Heart left ventricle (tissue), 16 donors: ENCODE data around the gene APLP2. TPM values are rescaled to one million over a fixed set of nuclear protein-coding genes. Genes with fewer than 3 reads are reported as not detected.
A peak's percentile ranks its signal among the peaks of the same experiment; 100 is the strongest.

Experiments used
- ATAC-seq, 4 donors: fragments of 200-7000 bp; cut with Tn5 transposase; one replicate each; pipeline ENCODE4 v1.9.1; 2020 to 2022; ENCODE audit warnings: moderate library complexity in 4 of 4, mild to moderate bottlenecking in 3 of 4, moderate number of reproducible peaks in 1 of 4
- DNase-seq, 5 donors: peaks; one replicate each; pipeline ENCODE4 v3.0.0-alpha.2; 2020
- H3K27ac ChIP-seq, 12 donors: fragments of 200-600 bp; sonication (generic) in 4 of 12; one replicate each; pipeline versions ENCODE4 v1.5.0 to v1.8.0; 2016 to 2022; ENCODE audit warnings: mild to moderate bottlenecking in 2 of 12
- H3K27me3 ChIP-seq, 9 donors: fragments of 200-600 bp; sonication (generic) in 2 of 9; one replicate each; pipeline versions ENCODE4 v1.5.1 to v1.8.0; 2016 to 2022; ENCODE audit warnings: mild to moderate bottlenecking in 3 of 9
- H3K36me3 ChIP-seq, 9 donors: fragments of 200-600 bp; sonication (generic) in 2 of 9; one replicate each; pipeline versions ENCODE4 v1.5.0 to v1.8.0; 2018 to 2022; ENCODE audit warnings: mild to moderate bottlenecking in 2 of 9
- H3K4me1 ChIP-seq, 12 donors: fragments of 200-600 bp; sonication (generic) in 4 of 12; one replicate each; pipeline versions ENCODE4 v1.5.0 to v1.8.0; 2016 to 2022; ENCODE audit warnings: mild to moderate bottlenecking in 3 of 12
- H3K4me3 ChIP-seq, 12 donors: fragments of 200-600 bp; sonication (generic) in 4 of 12; one replicate each; pipeline versions ENCODE4 v1.5.0 to v1.8.0; 2017 to 2022; ENCODE audit warnings: mild to moderate bottlenecking in 9 of 12, moderate library complexity in 4 of 12
- H3K9me3 ChIP-seq, 12 donors: fragments of 200-600 bp; sonication (generic) in 4 of 12; one replicate each; pipeline versions ENCODE4 v1.5.0 to v1.8.0; 2016 to 2022; ENCODE audit warnings: mild to moderate bottlenecking in 1 of 12
- CTCF ChIP-seq, 12 donors: fragments of 200-600 bp; sonication (generic) in 4 of 12; IDR thresholded peaks; one replicate each; pipeline versions ENCODE4 v1.5.0 to v1.8.0; 2018 to 2022; ENCODE audit warnings: antibody characterized with exemption in 12 of 12, mild to moderate bottlenecking in 5 of 12
- POLR2A ChIP-seq, 2 donors: fragments of 450-650 bp; IDR thresholded peaks; one replicate each; pipeline ENCODE4 v1.6.1; 2017; ENCODE audit warnings: antibody characterized with exemption in 2 of 2, mild to moderate bottlenecking in 2 of 2, moderate library complexity in 2 of 2
- WGBS, 4 donors: extraction: QIAGEN DNeasy Blood & Tissue Kit in 2 of 4; methylation state at CpG; one replicate each; pipeline versions ENCODE4 v1.1.5 to v1.1.7; 2013 to 2018; 5-methylcytosine and 5-hydroxymethylcytosine counted together
- intact Hi-C, 10 donors: fragments of 100-400 bp; cut with DNase I; formaldehyde crosslinking; loops; one replicate each; pipeline versions ENCODE4 v1.11.1 to v1.14.2; 2022
- polyA plus RNA-seq, 2 donors: library from polyadenylated mRNA; stranded (reverse); fragments of 200-250 nt; gene quantifications; one replicate each; pipeline ENCODE4 v1.2.3, GENCODE V29; 2013
- total RNA-seq, 9 donors: library from RNA; depleted of rRNA in 2 of 9; stranded (reverse); fragments of >200 nt in 2 of 9; fragmentation: NEBNext Ultra II Directional in 3 of 9; extraction: Animal tissue kit (Norgen Biotek cat#: 25700) in 3 of 9; gene quantifications; one replicate each; pipeline versions ENCODE4 v1.1.0 to v1.2.4, GENCODE V29; 2016 to 2023
- donor health status: ischemic (EF 13 %, LVEDD 7.1; RV severe dilation, severe dysfunction).
- donor health status: healthy with polysubstance abuse.
- donor health status: DM: no; HTN: yes; CAD: no.
- donor health status: DM: no; HTN: no; CAD: no.
- donor health status: ischemic (EF 25% LVEDD 6.9; RV normal size, moderate dysfunction).
- donor health status: ischemic (EF 25% LVEDD 5.7; RV mildly dilated, moderate dysfunction).
- donor health status: healthy.
- donor health status: DM: yes; HTN: yes; CAD: no.
- donor health status: ischemic (EF 35%, LVEDD 5.7; RV mildly dilated, moderate dysfunction).
- donor health status: nonischemic (EF 11% LVEDD 7.7; RV severe dilation, severe dysfunction).
- donor health status: DM: yes; HTN: yes; CAD: no.
- donor health status: PGD.
- donor health status: ischemic (EF 29% LVEDD 5.4; RV normal size, mild dysfunction).
- donor health status: nonischemic (EF 23%, LVEDD 6.1; RV moderate dilation, normal function).

APLP2 gene
- total and polyA plus RNA-seq, 11 donors = 121 to 423 (median 325) TPM

- intact Hi-C loops = no loop called here
- no peak for TF ChIP-seq CTCF (IDR thresholded peaks at IDR 0.05)
- TF ChIP-seq POLR2A (IDR thresholded peaks at IDR 0.05) = no peak
- DNase-seq (no peak), ATAC-seq (no peak)
- peak overlapping the region in 1 of 12 donors; percentile 0 for H3K27ac ChIP-seq
- WGBS, 4 donors = 25 to 43% (median 30%) methylated on average over 2 of the region's 2 CpGs
- no peaks in the 10 kb centered on the region for H3K27me3 ChIP-seq
- no peaks in the 10 kb centered on the region for H3K36me3 ChIP-seq
- H3K4me3 ChIP-seq = no peak overlapping the region
- H3K9me3 ChIP-seq = no peaks in the 10 kb centered on the region
- peaks cover 0 to 74% (median 30%) of the 10 kb centered on the region in 12 donors for H3K4me1 ChIP-seq
These were observed 29.7 kb downstream of the APLP2 start for GRCh38 chr11:130099356-130099755.

- no peaks in the 10 kb centered on the region for H3K27me3 ChIP-seq
- no peak for DNase-seq
- TF ChIP-seq POLR2A (IDR thresholded peaks at IDR 0.05) (no peak), CTCF (IDR thresholded peaks at IDR 0.05) (no peak)
- no peak for ATAC-seq
- H3K4me3 ChIP-seq = no peak overlapping the region
- 89 to 92% (median 89%) methylated on average over 5 of the region's 5 CpGs for WGBS, 4 donors
- H3K9me3 ChIP-seq = no peaks in the 10 kb centered on the region
- H3K4me1 ChIP-seq = peaks cover 0 to 65% (median 30%) of the 10 kb centered on the region in 12 donors
- H3K36me3 ChIP-seq = no peaks in the 10 kb centered on the region
- no peak overlapping the region for H3K27ac ChIP-seq
- intact Hi-C loops = no loop called here
These were observed 30.8 kb downstream of the APLP2 start for GRCh38 chr11:130100381-130101095.

GRCh38 chr11:130101661-130102060 lies 32.0 kb downstream of the APLP2 start:
- no peak for DNase-seq
- no peak for TF ChIP-seq POLR2A (IDR thresholded peaks at IDR 0.05)
- no peak for TF ChIP-seq CTCF (IDR thresholded peaks at IDR 0.05)
- Histone ChIP-seq H3K9me3 (no peaks in the 10 kb centered on the region), H3K27ac (no peak overlapping the region), H3K27me3 (no peaks in the 10 kb centered on the region), H3K4me3 (no peak overlapping the region), H3K4me1 (peaks cover 0 to 58% (median 30%) of the 10 kb centered on the region in 12 donors), H3K36me3 (no peaks in the 10 kb centered on the region)
- intact Hi-C loops = no loop called here
- ATAC-seq = no peak
- WGBS, 4 donors = 64 to 70% (median 69%) methylated on average over 5 of the region's 5 CpGs

GRCh38 chr11:130102301-130103249 lies 32.9 kb downstream of the APLP2 start:
- Histone ChIP-seq H3K4me1 (peaks cover 0 to 53% (median 30%) of the 10 kb centered on the region in 12 donors), H3K9me3 (no peaks in the 10 kb centered on the region), H3K36me3 (no peaks in the 10 kb centered on the region), H3K27ac (peak overlapping the region in 2 of 12 donors; percentile 1 to 32), H3K4me3 (no peak overlapping the region), H3K27me3 (no peaks in the 10 kb centered on the region)
- ATAC-seq = no peak
- DNase-seq = no peak
- no peak for TF ChIP-seq CTCF (IDR thresholded peaks at IDR 0.05)
- TF ChIP-seq POLR2A (IDR thresholded peaks at IDR 0.05) = no peak
- WGBS, 4 donors = 85 to 90% (median 88%) methylated on average over 9 of the region's 9 CpGs
- intact Hi-C loops = no loop called here
